ENCODE results near the gene FAM13A.

Gene FAM13A

GRCh38 chr4:88734403-88734949, 322.5 kb downstream of the FAM13A start:
- H3K4me3 ChIP-seq (replicated peaks; ENCODE audit: low read depth, low read length) = no peak overlapping the region
- H3K27me3 ChIP-seq (replicated peaks; ENCODE audit: control insufficient read depth, insufficient read depth, low read length) = no peaks in the 10 kb centered on the region
- no peak for TF ChIP-seq CTCF (IDR thresholded peaks at IDR 0.05; ENCODE audit: insufficient read depth, low read length, poor library complexity, severe bottlenecking)
- no peak for DNase-seq (ENCODE audit: extremely low read depth, insufficient read length)
- no peaks in the 10 kb centered on the region for H3K36me3 ChIP-seq (ENCODE audit: control insufficient read depth, insufficient read depth, low read length)

GRCh38 chr4:88732714-88733368, 324.1 kb downstream of the FAM13A start:
- TF ChIP-seq CTCF (IDR thresholded peaks at IDR 0.05; ENCODE audit: insufficient read depth, low read length, poor library complexity, severe bottlenecking) = no peak
- Histone ChIP-seq H3K36me3 (ENCODE audit: control insufficient read depth, insufficient read depth, low read length) (no peaks in the 10 kb centered on the region), H3K27me3 (replicated peaks; ENCODE audit: control insufficient read depth, insufficient read depth, low read length) (no peaks in the 10 kb centered on the region), H3K4me3 (replicated peaks; ENCODE audit: low read depth, low read length) (no peak overlapping the region)
- no peak for DNase-seq (ENCODE audit: extremely low read depth, insufficient read length)

- no peak for DNase-seq (ENCODE audit: extremely low read depth, insufficient read length)
- H3K36me3 ChIP-seq (ENCODE audit: control insufficient read depth, insufficient read depth, low read length) = no peaks in the 10 kb centered on the region
- H3K27me3 ChIP-seq (replicated peaks; ENCODE audit: control insufficient read depth, insufficient read depth, low read length) = no peaks in the 10 kb centered on the region
- no peak for TF ChIP-seq CTCF (IDR thresholded peaks at IDR 0.05; ENCODE audit: insufficient read depth, low read length, poor library complexity, severe bottlenecking)
- H3K4me3 ChIP-seq (replicated peaks; ENCODE audit: low read depth, low read length) = no peak overlapping the region
These were observed 325.6 kb downstream of the FAM13A start for GRCh38 chr4:88731381-88731780.

GRCh38 chr4:88730811-88731210, 326.2 kb downstream of the FAM13A start:
- H3K4me3 ChIP-seq (replicated peaks; ENCODE audit: low read depth, low read length) = no peak overlapping the region
- DNase-seq (ENCODE audit: extremely low read depth, insufficient read length) = no peak
- TF ChIP-seq CTCF (IDR thresholded peaks at IDR 0.05; ENCODE audit: insufficient read depth, low read length, poor library complexity, severe bottlenecking) = no peak
- H3K36me3 ChIP-seq (ENCODE audit: control insufficient read depth, insufficient read depth, low read length) = no peaks in the 10 kb centered on the region
- H3K27me3 ChIP-seq (replicated peaks; ENCODE audit: control insufficient read depth, insufficient read depth, low read length) = no peaks in the 10 kb centered on the region

- TF ChIP-seq CTCF (IDR thresholded peaks at IDR 0.05; ENCODE audit: insufficient read depth, low read length, poor library complexity, severe bottlenecking) = no peak
- no peak for DNase-seq (ENCODE audit: extremely low read depth, insufficient read length)
- H3K27me3 ChIP-seq (replicated peaks; ENCODE audit: control insufficient read depth, insufficient read depth, low read length) = no peaks in the 10 kb centered on the region
- H3K4me3 ChIP-seq (replicated peaks; ENCODE audit: low read depth, low read length) = no peak overlapping the region
- H3K36me3 ChIP-seq (ENCODE audit: control insufficient read depth, insufficient read depth, low read length) = no peaks in the 10 kb centered on the region
These were observed 327.7 kb downstream of the FAM13A start for GRCh38 chr4:88729146-88729760.

All from GM06990 (cell line).